CD8-positive, alpha-beta memory T cell (primary cell): Measurements from ENCODE around the gene MED10. TPM values are rescaled to one million over a fixed set of nuclear protein-coding genes. Genes with fewer than 3 reads are reported as not detected.
A peak's percentile ranks its signal among the peaks of the same experiment; 100 is the strongest.

ENCODE experiments used
- CTCF ChIA-PET: fragments of 350-600 bp; sonication (Branson Sonifier 250); formaldehyde crosslinking; loops from one replicate; lab custom pipeline; 2021; ENCODE audit warnings: antibody characterized with exemption; lab: Charles Lee
- POLR2A ChIA-PET: fragments of 350-600 bp; sonication (Branson Sonifier 250); formaldehyde crosslinking; loops from one replicate; lab custom pipeline; 2021; ENCODE audit warnings: antibody characterized with exemption; lab: Charles Lee
- DNase-seq, 5 donors: peaks; one replicate each; pipeline versions ENCODE4 v3.0.0 to v3.0.0-alpha.2; 2020 to 2022; ENCODE audit warnings: mixed read lengths in 1 of 5
- H3K27ac ChIP-seq: one replicate; pipeline ENCODE4 v1.7.0; 2013; ENCODE audit warnings: low read depth, mild to moderate bottlenecking, low read length, moderate library complexity
- H3K27me3 ChIP-seq: 2 replicates; pipeline ENCODE4 v1.7.0; 2013; ENCODE audit warnings: low read length, mild to moderate bottlenecking; ENCODE audit not compliant: insufficient read depth, poor library complexity, severe bottlenecking
- H3K36me3 ChIP-seq: 2 replicates; pipeline ENCODE4 v1.7.0; 2013; ENCODE audit warnings: mild to moderate bottlenecking, low read length, moderate library complexity; ENCODE audit not compliant: insufficient read depth
- H3K4me1 ChIP-seq: 2 replicates; pipeline ENCODE4 v1.7.0; 2013; ENCODE audit warnings: mild to moderate bottlenecking, low read length, moderate library complexity; ENCODE audit not compliant: insufficient read depth
- H3K4me3 ChIP-seq: 2 replicates; pipeline ENCODE4 v1.7.0; 2013; ENCODE audit warnings: mild to moderate bottlenecking, low read length
- H3K9me3 ChIP-seq: 2 replicates; pipeline ENCODE4 v1.7.0; 2013; ENCODE audit warnings: mild to moderate bottlenecking, low read length
- H3K27ac Mint-ChIP-seq, 8 donors: one replicate each; pipeline ENCODE4 v1.8.0; 2020 to 2021; ENCODE audit warnings: mixed read lengths in 8 of 8, mild to moderate bottlenecking in 6 of 8, inconsistent platforms in 3 of 8, moderate library complexity in 3 of 8
- H3K27me3 Mint-ChIP-seq, 2 donors: one replicate each; pipeline ENCODE4 v1.8.0; 2020 to 2021; ENCODE audit warnings: mixed read lengths in 2 of 2, mild to moderate bottlenecking in 1 of 2, moderate library complexity in 1 of 2
- H3K36me3 Mint-ChIP-seq, 3 donors: one replicate each; pipeline ENCODE4 v1.8.0; 2020 to 2021; ENCODE audit warnings: mixed read lengths in 3 of 3, inconsistent platforms in 1 of 3, mild to moderate bottlenecking in 1 of 3
- H3K4me1 Mint-ChIP-seq, 3 donors: one replicate each; pipeline ENCODE4 v1.8.0; 2020 to 2021; ENCODE audit warnings: mixed read lengths in 3 of 3, inconsistent platforms in 1 of 3, mild to moderate bottlenecking in 1 of 3
- H3K4me3 Mint-ChIP-seq, 7 donors: one replicate each; pipeline ENCODE4 v1.8.0; 2020 to 2021; ENCODE audit warnings: mixed read lengths in 7 of 7, mild to moderate bottlenecking in 6 of 7, moderate library complexity in 4 of 7, inconsistent platforms in 2 of 7
- H3K9me3 Mint-ChIP-seq, 5 donors: one replicate each; pipeline ENCODE4 v1.8.0; 2020 to 2022; ENCODE audit warnings: mixed read lengths in 5 of 5, mild to moderate bottlenecking in 3 of 5, moderate library complexity in 2 of 5, inconsistent platforms in 1 of 5
- polyA plus RNA-seq: library from polyadenylated mRNA; unstranded; fragments of 300-500 nt; fragmentation: Illumina TruSeq; gene quantifications from one replicate; pipeline ENCODE4 v1.2.3, GENCODE V29; 2021
- total RNA-seq, 2 experiments: library from RNA; stranded (reverse); gene quantifications; one replicate each; pipeline ENCODE4 v1.2.3, GENCODE V29; 2021

The MED10 gene
- total and polyA plus RNA-seq, 3 experiments from 2014 or later: 58.8 to 118 (median 66.8) TPM

GRCh38 chr5:6404129-6404528 lies 25.8 kb upstream of the MED10 start:
- H3K4me1 Mint-ChIP-seq: no peaks in the 10 kb centered on the region
- no peak for DNase-seq
- H3K27ac Mint-ChIP-seq: no peak overlapping the region
- H3K36me3 Mint-ChIP-seq: peaks cover 0 to 3% (median 0%) of the 10 kb centered on the region in 3 donors
- POLR2A ChIA-PET: no interaction called here
- Histone ChIP-seq H3K4me1 (no peaks in the 10 kb centered on the region), H3K27me3 (no peaks in the 10 kb centered on the region), H3K9me3 (no peaks in the 10 kb centered on the region), H3K4me3 (no peak overlapping the region), H3K36me3 (no peaks in the 10 kb centered on the region), H3K27ac (no peak overlapping the region)
- CTCF ChIA-PET: no interaction called here
- H3K4me3 Mint-ChIP-seq: no peak overlapping the region
- H3K27me3 Mint-ChIP-seq: peaks cover 27 to 60% of the 10 kb centered on the region in 2 donors
- H3K9me3 Mint-ChIP-seq: peaks cover 0 to 2% (median 0%) of the 10 kb centered on the region in 5 donors

GRCh38 chr5:6403416-6403815 lies 25.1 kb upstream of the MED10 start:
- Mint-ChIP-seq H3K4me3 (no peak overlapping the region), H3K36me3 (no peaks in the 10 kb centered on the region), H3K9me3 (no peaks in the 10 kb centered on the region), H3K27me3 (peaks cover 26 to 56% of the 10 kb centered on the region in 2 donors), H3K27ac (no peak overlapping the region), H3K4me1 (no peaks in the 10 kb centered on the region)
- no peaks in the 10 kb centered on the region for H3K4me1 ChIP-seq
- POLR2A ChIA-PET: interaction anchor here (0.6 kb wide), 1 partner anchor 425 kb away, joined by 3 read pairs; no protein-coding TSS in a partner anchor
- no peaks in the 10 kb centered on the region for H3K36me3 ChIP-seq
- H3K4me3 ChIP-seq: no peak overlapping the region
- no peaks in the 10 kb centered on the region for H3K27me3 ChIP-seq
- H3K9me3 ChIP-seq: no peaks in the 10 kb centered on the region
- CTCF ChIA-PET: no interaction called here
- H3K27ac ChIP-seq: no peak overlapping the region
- DNase-seq: no peak

- H3K36me3 ChIP-seq: no peaks in the 10 kb centered on the region
- H3K27me3 Mint-ChIP-seq: peaks cover 22 to 55% of the 10 kb centered on the region in 2 donors
- no peaks in the 10 kb centered on the region for H3K36me3 Mint-ChIP-seq
- no peak overlapping the region for H3K27ac Mint-ChIP-seq
- no peak overlapping the region for H3K4me3 ChIP-seq
- no peaks in the 10 kb centered on the region for H3K4me1 ChIP-seq
- H3K4me1 Mint-ChIP-seq: no peaks in the 10 kb centered on the region
- H3K9me3 Mint-ChIP-seq: no peaks in the 10 kb centered on the region
- ChIA-PET POLR2A (interaction anchor here (0.6 kb wide), 1 partner anchor 426 kb away, joined by 3 read pairs; no protein-coding TSS in a partner anchor), CTCF (no interaction called here)
- DNase-seq: no peak
- no peaks in the 10 kb centered on the region for H3K9me3 ChIP-seq
- no peaks in the 10 kb centered on the region for H3K27me3 ChIP-seq
- H3K4me3 Mint-ChIP-seq: no peak overlapping the region
- no peak overlapping the region for H3K27ac ChIP-seq
Observed at GRCh38 chr5:6402939-6403338, 24.6 kb upstream of the MED10 start.

- Histone ChIP-seq H3K36me3 (no peaks in the 10 kb centered on the region), H3K4me1 (no peaks in the 10 kb centered on the region), H3K9me3 (no peaks in the 10 kb centered on the region), H3K27me3 (no peaks in the 10 kb centered on the region), H3K4me3 (no peak overlapping the region), H3K27ac (no peak overlapping the region)
- Mint-ChIP-seq H3K9me3 (no peaks in the 10 kb centered on the region), H3K4me1 (no peaks in the 10 kb centered on the region), H3K36me3 (no peaks in the 10 kb centered on the region), H3K4me3 (no peak overlapping the region), H3K27me3 (peaks cover 19 to 44% of the 10 kb centered on the region in 2 donors), H3K27ac (no peak overlapping the region)
- POLR2A ChIA-PET: no interaction called here
- CTCF ChIA-PET: no interaction called here
- no peak for DNase-seq
Observed at GRCh38 chr5:6401410-6401809, 23.1 kb upstream of the MED10 start.

- H3K27ac Mint-ChIP-seq: peak overlapping the region in 1 of 8 donors; percentile 8
- no peak for DNase-seq
- H3K4me1 ChIP-seq: no peaks in the 10 kb centered on the region
- peaks cover 22 to 48% of the 10 kb centered on the region in 2 donors for H3K27me3 Mint-ChIP-seq
- H3K4me1 Mint-ChIP-seq: no peaks in the 10 kb centered on the region
- H3K36me3 Mint-ChIP-seq: no peaks in the 10 kb centered on the region
- no peaks in the 10 kb centered on the region for H3K9me3 Mint-ChIP-seq
- POLR2A ChIA-PET: no interaction called here
- CTCF ChIA-PET: no interaction called here
- no peaks in the 10 kb centered on the region for H3K9me3 ChIP-seq
- H3K4me3 Mint-ChIP-seq: no peak overlapping the region
- H3K27me3 ChIP-seq: no peaks in the 10 kb centered on the region
- no peak overlapping the region for H3K4me3 ChIP-seq
- H3K36me3 ChIP-seq: no peaks in the 10 kb centered on the region
- no peak overlapping the region for H3K27ac ChIP-seq
Observed at GRCh38 chr5:6399980-6400910, 21.9 kb upstream of the MED10 start.

GRCh38 chr5:6398570-6399230 lies 20.4 kb upstream of the MED10 start:
- H3K27me3 ChIP-seq: no peaks in the 10 kb centered on the region
- H3K4me3 Mint-ChIP-seq: no peak overlapping the region
- H3K27ac ChIP-seq: no peak overlapping the region
- H3K9me3 ChIP-seq: no peaks in the 10 kb centered on the region
- no peak overlapping the region for H3K4me3 ChIP-seq
- peaks cover under 1 to 4% (median 2%) of the 10 kb centered on the region in 3 donors for H3K4me1 Mint-ChIP-seq
- CTCF ChIA-PET: no interaction called here
- no peaks in the 10 kb centered on the region for H3K9me3 Mint-ChIP-seq
- POLR2A ChIA-PET: no interaction called here
- H3K4me1 ChIP-seq: no peaks in the 10 kb centered on the region
- no peaks in the 10 kb centered on the region for H3K36me3 Mint-ChIP-seq
- DNase-seq: no peak
- no peak overlapping the region for H3K27ac Mint-ChIP-seq
- H3K27me3 Mint-ChIP-seq: peaks cover 19 to 56% of the 10 kb centered on the region in 2 donors
- H3K36me3 ChIP-seq: no peaks in the 10 kb centered on the region

- POLR2A ChIA-PET: no interaction called here
- Mint-ChIP-seq H3K36me3 (no peaks in the 10 kb centered on the region), H3K27ac (no peak overlapping the region), H3K27me3 (peaks cover 19 to 53% of the 10 kb centered on the region in 2 donors), H3K4me3 (no peak overlapping the region), H3K9me3 (peaks cover 0 to 1% (median 0%) of the 10 kb centered on the region in 5 donors), H3K4me1 (peaks cover 3 to 8% (median 4%) of the 10 kb centered on the region in 3 donors)
- no peaks in the 10 kb centered on the region for H3K4me1 ChIP-seq
- no peaks in the 10 kb centered on the region for H3K27me3 ChIP-seq
- no peak for DNase-seq
- no peaks in the 10 kb centered on the region for H3K9me3 ChIP-seq
- no peak overlapping the region for H3K27ac ChIP-seq
- no peaks in the 10 kb centered on the region for H3K36me3 ChIP-seq
- no peak overlapping the region for H3K4me3 ChIP-seq
- CTCF ChIA-PET: no interaction called here
Observed at GRCh38 chr5:6397536-6398269, 19.4 kb upstream of the MED10 start.
